Lower leg skin (tissue), 4 donors: Measurements from ENCODE around the gene SAMHD1. TPM values are rescaled to one million over a fixed set of nuclear protein-coding genes. Genes with fewer than 3 reads are reported as not detected.
A peak's percentile ranks its signal among the peaks of the same experiment; 100 is the strongest.

ENCODE experiments used
- DNase-seq, 2 donors: peaks; one replicate each; pipeline ENCODE4 v3.0.0-alpha.2; 2019; ENCODE audit warnings: low spot score in 2 of 2
- H3K4me3 ChIP-seq: fragments of 200-600 bp; sonication (generic); 2 replicates; pipeline ENCODE4 v1.5.1; 2017; ENCODE audit warnings: mild to moderate bottlenecking, low read depth; ENCODE audit not compliant: poor library complexity, severe bottlenecking
- CTCF ChIP-seq, 3 donors: fragments of 450-650 bp; IDR thresholded peaks; one replicate each; pipeline ENCODE4 v1.5.1; 2016; ENCODE audit warnings: antibody characterized with exemption in 3 of 3, mild to moderate bottlenecking in 3 of 3, moderate library complexity in 2 of 3
- POLR2A ChIP-seq, 2 donors: fragments of 450-650 bp; IDR thresholded peaks; one replicate each; pipeline ENCODE4 v1.6.1; 2016 to 2017; ENCODE audit warnings: antibody characterized with exemption in 2 of 2, mild to moderate bottlenecking in 1 of 2, moderate library complexity in 1 of 2
- WGBS, 2 donors: methylation state at CpG; one replicate each; pipeline ENCODE4 v1.1.5; 2018; 5-methylcytosine and 5-hydroxymethylcytosine counted together
- intact Hi-C: fragments of 100-400 bp; cut with DNase I; formaldehyde crosslinking; loops from one replicate; pipeline ENCODE4 v1.15.0; 2023; ENCODE audit warnings: low total_unique reads
- total RNA-seq, 4 donors: library from RNA; depleted of rRNA; stranded (reverse); fragments of >200 nt; gene quantifications; one replicate each; pipeline ENCODE4 v1.1.0, GENCODE V29; 2016

SAMHD1 gene
- total RNA-seq, 4 donors from 2014 or later = 29.4 to 109 (median 38.3) TPM

GRCh38 chr20:36887752-36888090 is 63.8 kb downstream of the SAMHD1 start:
- intact Hi-C loops = no loop called here
- WGBS, 2 donors = 27 to 40% methylated on average over 6 of the region's 6 CpGs
- TF ChIP-seq POLR2A (IDR thresholded peaks at IDR 0.05) (no peak), CTCF (IDR thresholded peaks at IDR 0.05) (no peak)
- DNase-seq = no peak
- no peak overlapping the region for H3K4me3 ChIP-seq

- no peak overlapping the region for H3K4me3 ChIP-seq
- intact Hi-C loops = no loop called here
- peak; percentile 82 to 96 for DNase-seq
- 25 to 27% methylated on average over 20 to 24 of the region's 24 CpGs for WGBS, 2 donors
- TF ChIP-seq CTCF (IDR thresholded peaks at IDR 0.05) = peak in 1 of 3 donors; percentile 85
- TF ChIP-seq POLR2A (IDR thresholded peaks at IDR 0.05) = no peak
Observed at GRCh38 chr20:36886859-36887751, 64.4 kb downstream of the SAMHD1 start.

DNA sequence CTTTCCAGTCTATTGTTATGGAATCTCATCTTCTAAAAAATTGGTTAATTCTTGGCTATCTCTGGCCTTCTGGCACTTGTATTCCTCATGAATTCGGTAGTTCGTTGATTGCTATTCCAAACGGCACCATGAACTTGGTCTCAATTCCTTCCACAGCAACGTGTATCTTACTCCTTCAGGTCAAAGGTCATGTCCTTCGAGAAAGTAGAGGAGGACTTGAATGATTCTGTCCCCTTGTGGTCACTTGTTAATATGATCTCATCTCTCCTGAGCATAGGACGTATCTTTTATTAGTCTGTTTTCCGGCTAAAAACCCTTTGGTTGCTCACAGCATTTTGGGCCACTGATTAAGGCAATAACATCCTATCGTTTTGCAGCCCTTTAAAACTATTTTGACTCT is 66.2 kb downstream of the SAMHD1 start:
- WGBS, 2 donors = 51 to 55% methylated on average over 8 of the region's 8 CpGs
- intact Hi-C loops = no loop called here
- TF ChIP-seq POLR2A (IDR thresholded peaks at IDR 0.05) (no peak), CTCF (IDR thresholded peaks at IDR 0.05) (no peak)
- no peak overlapping the region for H3K4me3 ChIP-seq
- DNase-seq = no peak

GRCh38 chr20:36883977-36884535 is 67.5 kb downstream of the SAMHD1 start:
- TF ChIP-seq POLR2A (IDR thresholded peaks at IDR 0.05) (no peak), CTCF (IDR thresholded peaks at IDR 0.05) (no peak)
- intact Hi-C loops = no loop called here
- WGBS, 2 donors = 89 to 92% methylated on average over 6 of the region's 6 CpGs
- no peak overlapping the region for H3K4me3 ChIP-seq
- DNase-seq = no peak

- DNase-seq = no peak
- H3K4me3 ChIP-seq = no peak overlapping the region
- TF ChIP-seq CTCF (IDR thresholded peaks at IDR 0.05) (no peak), POLR2A (IDR thresholded peaks at IDR 0.05) (no peak)
- intact Hi-C loops = no loop called here
- 67 to 75% methylated on average over 4 of the region's 4 CpGs for WGBS, 2 donors
Observed at GRCh38 chr20:36881888-36882287, 69.6 kb downstream of the SAMHD1 start.
